Stimulated activated CD4-positive, alpha-beta T cell treated with anti-CD3 and anti-CD28 coated beads, Interleukin-4, amount 100 ng/mL, for 4 hours (primary cell): Measurements from ENCODE around the gene NKIRAS2.
"Not testable (repeated sequence)": the region's sequence is repeated elsewhere in the genome, so short reads cannot be mapped to it uniquely, and the experiment has no call there.

Experiments used
- DNase-seq, 2 experiments: peaks; one replicate each; pipeline ENCODE4 v3.0.0-alpha.2; 2020

The NKIRAS2 gene

DNA sequence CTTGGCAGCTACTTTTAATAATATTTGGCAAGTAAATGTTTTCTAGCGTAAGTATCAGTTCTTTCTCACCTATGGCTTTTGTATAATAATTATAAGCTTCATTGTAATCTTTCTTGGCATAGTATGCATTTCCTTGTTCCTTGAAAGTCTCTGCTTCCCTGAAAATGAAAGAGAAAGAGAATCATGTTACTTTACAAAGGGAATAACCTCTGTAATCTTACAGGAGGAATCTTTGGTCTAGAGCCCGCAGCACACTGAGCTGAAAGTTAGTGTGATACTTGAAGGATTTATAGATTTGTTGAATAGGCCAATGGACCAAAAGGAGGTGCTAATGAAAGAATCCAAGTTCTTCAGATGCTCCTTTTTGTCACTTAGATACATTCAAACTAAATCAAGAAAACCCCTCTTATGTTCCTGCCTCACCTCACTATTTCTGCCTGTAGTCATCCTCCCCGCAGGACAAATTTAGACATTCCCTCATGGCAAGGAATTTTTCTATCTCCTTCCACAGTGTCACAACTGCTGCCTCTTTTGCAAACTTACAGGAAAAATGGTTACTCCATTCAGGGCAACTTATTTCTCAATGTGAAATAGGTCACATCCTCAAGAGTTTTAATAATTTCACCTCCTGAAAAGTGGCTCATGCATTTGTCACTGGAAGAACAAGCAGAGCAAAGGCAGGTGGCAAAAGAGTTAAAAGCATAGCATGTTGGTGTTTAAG, 19.3 kb upstream of the NKIRAS2 start:
- no peak for DNase-seq

DNA sequence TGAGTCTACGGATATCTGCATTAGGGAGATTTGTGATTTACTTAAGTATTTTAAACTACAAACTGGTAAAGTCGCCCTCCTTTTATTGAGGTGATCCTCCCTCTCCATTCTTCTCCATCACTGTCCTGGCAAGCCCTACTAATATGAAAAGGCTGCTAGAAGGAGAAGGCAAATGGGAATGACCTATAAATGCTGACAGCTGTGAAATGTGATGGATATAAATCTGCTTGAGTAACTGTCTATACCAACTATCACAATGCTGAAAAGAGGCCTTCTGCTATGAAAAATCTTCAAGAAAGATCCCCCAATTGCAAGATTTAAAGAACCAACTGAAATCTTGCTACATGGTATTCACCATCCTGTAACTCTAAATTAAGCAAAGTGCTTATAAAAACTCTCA, 18.2 kb upstream of the NKIRAS2 start:
- no peak for DNase-seq

DNA sequence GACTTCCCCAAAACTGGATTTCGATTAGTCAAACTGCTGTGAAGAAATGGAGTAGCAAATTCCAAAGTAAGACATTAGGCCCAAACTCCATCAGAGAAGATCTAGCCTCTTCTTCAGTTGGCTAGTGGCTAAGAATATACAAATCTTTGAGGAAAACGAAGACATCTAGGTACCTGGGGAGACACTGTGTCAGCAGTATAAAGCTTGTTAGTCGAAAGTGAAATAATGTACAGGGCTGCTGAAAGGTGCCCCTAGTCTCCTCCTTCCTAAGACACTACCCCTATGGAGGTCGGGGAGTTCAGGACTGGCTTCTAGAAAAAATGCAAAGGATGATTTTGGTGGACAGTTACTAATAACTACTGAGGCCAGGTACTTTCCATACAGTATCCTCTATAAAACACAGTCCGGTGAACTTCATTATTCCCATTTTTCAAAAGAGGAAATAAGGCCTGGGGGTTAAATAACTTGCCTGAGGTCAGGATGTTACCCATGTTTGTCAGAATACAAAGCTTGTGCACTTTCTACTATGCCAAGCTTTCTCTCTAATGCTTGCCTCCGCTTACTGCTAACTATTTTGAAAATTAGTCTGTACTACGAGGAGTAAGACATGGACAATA, 17.6 kb upstream of the NKIRAS2 start:
- no peak for DNase-seq

DNA sequence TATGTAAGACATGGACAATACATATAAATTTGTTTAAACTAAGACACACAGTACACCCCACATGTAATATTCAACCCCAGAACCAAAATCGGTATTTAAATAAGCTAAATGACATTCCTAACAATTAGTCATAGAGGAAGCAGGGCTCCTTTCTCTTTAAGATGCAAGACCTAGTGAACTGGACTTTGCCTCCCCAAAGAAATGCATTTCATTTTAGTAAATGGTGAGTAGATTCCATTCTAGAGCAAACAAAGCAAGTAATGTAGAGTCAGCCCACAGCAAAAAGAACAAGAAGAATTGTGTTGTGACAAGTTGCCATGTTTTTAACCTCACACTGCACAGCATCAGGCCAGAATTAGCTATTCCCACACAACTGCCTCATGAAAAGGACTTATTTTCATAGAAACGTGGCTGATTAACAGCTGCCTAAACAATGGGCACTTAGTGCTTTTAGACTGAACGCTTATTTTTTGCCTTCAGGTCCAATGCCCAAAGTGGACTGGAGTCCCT, 17.0 kb upstream of the NKIRAS2 start:
- no peak for DNase-seq

DNA sequence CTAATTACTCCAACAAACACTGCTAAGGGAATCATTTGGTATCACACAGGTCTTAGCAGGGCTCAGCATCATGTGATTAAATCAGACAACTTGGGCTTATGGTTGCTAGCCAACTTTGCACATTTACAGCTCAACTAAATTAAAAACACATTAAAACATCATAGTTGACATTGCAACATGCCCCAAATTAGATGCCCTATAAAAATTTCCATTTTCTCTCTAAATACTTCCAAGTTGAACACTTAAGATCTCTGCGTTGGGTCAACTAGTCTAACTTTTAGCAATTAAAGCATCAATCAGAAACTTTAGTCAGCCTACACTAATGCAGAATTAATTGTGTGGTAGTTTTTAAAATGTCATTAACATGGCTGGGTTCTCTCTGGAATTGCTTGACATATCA, 14.7 kb upstream of the NKIRAS2 start:
- no peak for DNase-seq

DNA sequence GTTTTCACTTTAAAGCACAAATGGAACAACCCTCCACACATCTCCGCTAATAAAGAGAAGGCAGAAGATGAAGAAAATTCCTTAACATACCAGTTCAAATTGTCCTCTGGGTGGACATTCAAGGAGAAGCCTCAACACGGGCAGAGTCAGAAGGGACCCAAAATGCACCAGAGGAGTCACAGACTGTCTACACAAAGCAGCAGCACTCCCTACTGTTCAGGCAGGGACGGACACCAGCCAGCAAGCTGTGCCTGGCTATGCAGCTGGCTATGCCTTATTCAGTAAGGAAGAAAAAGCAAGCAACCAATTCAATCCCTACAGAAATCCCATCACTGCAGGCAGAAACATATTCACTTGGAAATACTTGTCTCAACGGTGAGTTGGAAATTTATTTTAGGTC, 10.7 kb upstream of the NKIRAS2 start:
- no peak for DNase-seq

DNA sequence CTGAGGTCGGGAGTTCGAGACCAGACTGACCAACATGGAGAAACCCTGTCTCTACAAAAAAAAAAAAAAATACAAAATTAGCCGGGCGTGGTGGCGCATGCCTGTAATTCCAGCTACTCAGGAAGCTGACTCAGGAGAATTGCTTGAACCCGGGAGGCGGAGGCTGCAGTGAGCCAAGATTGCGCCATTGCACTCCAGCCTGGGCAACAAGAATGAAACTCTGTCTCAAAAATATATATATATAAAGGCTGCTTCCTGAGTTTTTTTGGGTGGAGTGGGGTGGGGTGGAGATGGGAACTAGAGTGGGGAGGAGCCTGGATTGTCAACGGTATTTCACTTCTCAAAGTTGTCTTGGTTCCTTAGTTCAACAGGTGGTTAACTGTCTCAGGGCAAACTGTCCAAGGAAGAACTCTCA, 9.6 kb upstream of the NKIRAS2 start:
- DNase-seq = not testable (repeated sequence)

DNA sequence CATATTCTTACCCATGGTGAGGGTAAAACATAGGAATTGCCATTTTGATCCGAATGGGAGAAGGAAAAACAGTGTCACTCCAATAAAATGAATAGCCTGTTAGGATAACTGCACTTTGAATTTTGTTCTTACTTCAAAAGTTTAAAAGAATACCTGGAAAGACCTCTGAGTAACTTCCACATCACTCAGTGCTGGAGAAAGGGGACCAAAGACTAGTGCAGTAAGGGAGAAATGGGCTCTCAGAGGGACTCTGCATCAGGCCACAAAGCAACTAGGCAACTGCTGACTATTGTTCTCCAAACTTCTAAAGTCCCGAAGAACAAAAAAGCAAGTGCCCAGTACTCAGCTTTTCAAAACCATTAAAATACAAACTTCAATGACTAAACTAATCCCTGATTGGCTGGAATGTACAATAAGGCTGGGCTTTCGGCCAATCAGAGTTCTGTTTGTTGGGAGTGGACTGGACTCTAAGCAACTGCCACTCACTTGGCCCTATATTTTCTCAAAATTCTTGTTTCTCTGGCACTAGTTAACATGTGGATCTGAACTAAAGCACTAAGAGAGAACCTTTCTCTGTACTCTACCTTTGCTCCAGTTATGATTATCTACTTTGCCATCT, 8.9 kb upstream of the NKIRAS2 start:
- no peak for DNase-seq

DNA sequence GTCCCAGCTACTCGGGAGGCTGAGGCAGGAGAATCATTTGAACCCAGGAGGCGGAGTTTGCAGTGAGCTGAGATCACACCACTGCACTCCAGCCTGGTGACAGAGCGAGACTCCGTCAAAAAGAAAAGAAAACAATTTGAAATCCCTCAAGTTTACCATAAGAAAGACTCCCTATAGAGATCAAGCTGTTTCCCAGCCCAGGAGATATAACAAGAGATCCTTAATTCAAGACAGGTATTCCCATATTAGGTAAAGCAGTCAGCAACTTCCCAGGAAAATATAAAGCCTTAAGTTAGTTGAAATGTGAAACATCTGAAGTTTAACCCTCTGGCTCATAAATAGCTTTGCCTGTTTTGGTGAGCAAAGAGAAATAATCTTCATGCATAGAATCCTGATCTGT, 7.5 kb upstream of the NKIRAS2 start:
- not testable (repeated sequence) for DNase-seq

DNA sequence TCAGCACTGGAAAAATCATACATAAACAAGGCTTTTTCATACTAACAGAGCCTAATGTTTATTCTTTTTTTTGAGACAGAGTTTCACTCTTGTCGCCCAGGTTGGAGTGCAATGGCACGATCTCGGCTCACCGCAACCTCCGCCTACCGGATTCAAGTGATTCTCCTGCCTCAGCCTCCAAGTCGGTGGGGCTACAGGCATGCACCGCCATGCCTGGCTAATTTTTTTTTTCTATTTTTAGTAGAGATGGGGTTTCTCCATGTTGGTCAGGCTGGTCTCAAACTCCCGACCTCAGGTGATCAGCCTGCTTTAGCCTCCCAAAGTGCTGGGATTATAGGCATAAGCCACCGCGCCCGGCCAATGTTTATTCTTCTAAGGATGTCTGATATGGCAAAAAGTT, 6.2 kb upstream of the NKIRAS2 start:
- not testable (repeated sequence) for DNase-seq

DNA sequence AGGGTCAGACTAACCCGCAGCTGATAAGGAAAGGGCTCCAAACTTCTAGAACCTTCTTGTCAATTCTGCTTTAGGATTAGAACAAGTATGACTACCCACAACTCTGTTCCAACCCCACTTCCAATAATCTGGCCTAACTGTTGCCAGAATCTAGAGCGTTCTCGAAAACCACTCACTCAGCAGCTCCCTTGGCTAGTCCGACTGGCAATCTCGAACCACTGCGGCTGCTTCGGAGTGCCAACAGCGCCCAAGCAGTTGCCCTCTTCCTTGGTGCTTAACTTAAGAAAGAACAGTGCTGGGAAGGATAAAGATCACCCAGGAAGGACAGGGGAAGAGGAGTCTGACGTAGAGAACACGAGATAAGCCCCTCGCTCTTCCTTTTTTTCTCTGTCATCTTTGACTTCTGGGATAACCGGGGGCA, 3.5 kb upstream of the NKIRAS2 start:
- DNase-seq = no peak

DNA sequence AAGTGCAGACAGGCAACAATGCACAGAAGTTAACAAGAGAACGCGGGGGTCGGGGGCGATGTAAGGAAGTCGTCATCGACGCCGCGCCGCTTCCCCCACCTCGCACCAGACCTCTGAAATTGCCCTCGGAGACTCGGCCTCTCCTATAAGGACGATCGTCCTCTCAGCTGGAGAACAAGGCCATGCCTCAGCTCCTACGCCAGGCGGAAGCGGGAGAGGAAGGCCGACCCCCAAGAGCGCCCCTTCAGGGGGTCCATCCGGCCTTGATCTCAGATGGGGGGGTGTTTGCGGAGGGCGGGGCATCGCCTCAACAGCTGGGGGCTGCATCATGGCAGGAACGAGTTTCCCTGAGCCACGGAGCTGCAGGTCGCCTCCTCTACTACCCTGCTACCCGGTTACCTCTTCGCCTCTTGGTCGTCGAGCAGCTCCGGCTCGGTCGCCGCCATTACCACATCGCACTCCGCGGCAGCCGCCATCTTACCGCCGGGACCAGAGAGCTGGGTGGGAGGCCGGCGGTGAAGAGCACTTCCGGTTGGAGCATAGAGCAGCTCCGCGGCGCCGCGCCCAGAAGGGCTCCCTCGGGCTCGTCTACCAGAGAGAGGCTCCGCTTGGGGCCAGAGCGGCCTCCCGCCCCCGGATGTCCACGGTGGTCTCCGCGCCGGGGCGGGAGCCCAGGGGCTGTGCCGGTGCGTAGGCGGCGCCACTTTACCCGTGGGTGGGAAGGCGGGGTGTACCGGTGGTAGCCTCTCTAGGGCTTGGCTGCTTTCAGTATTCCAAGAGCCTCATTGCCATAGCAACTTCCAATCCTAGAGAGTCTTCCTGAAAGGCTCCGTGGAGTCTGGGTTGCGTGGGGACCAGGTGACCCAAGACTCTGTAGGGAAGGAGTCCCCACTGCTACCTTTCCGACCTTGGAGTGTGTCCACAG, 2.7 kb upstream of the NKIRAS2 start, which contains the start of gene DNAJC7:
Gene DNAJC7, minus strand, starts transcription at position 499 of the 925 bp plus-strand sequence. Its CDS starts 23 bp downstream, at position 476.
- DNase-seq = peak; percentile 85 to 90

DNA sequence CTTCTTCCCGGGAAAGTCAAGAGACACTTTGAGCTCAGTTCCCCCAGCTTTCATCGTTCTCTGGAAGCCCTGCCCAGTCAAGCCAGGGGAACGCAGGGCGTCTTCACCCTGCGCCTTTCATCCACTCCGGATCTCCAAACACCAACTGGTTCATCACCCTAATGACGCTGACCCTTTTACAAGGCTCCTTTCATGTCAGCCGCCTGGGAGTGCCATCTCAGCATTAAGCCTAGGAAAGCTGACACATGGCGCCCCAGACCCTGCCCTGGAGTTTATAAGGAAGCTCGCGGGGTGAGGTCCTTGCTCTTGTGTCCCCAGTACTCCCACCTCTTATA, 2.1 kb upstream of the NKIRAS2 start:
- no peak for DNase-seq

DNA sequence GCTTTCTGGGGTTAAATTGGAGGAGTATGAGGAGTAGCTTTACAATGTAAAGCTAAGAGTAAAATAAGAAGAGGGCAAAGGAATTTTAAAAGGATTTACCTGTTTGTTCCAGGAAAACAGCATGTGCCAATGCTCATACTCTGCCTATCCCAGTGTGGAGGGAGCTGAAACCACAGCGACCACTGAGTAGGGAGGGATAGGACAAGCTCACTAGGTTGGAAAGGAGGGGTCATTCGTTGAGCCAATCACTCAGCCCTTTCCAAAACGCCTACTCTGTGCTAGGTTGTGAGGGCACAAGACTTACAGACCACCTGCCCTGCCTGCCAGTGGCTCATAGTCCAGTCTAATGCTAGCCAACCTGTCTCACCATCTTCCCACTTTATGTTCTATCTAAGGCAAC, 1.6 kb upstream of the NKIRAS2 start:
- DNase-seq = no peak

DNA sequence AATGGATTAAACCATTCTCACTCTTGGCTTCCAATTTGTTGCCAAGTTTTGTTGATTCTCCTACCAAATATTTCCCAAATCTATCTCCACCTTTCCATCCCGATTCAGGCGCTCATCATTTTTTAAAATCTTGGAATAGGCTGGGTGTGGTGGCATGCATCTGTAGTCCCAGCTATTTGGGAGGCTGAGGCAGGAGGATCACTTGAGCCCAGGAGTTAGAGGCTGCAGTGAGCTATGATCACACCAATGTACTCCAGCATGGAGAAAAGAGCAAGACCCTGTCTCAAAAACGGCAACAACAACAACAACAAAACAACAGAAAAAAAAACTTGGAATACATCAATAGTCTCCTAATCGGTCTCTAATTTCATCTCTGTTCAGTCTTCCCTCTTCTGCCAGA, 902 bp upstream of the NKIRAS2 start:
- DNase-seq = no peak

DNA sequence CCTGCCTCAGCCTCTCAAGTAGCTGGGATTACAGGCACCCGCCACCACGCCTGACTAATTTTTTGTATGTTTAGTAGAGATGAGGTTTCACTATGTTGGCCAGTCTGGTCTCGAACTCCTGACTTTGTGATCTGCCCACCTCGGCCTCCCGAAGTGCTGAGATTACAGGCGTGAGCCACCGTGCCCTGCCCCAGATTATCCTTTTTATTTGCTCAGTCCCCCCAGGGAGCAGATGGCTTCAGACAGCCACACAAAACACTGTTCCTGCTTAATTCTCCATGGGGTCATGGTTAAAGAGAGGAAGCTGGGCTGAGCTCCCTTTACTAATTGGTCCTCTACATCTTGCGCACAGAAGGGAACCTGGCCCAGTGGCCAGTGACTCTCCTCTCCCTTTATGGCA, 955 bp downstream of the NKIRAS2 start:
- DNase-seq = not testable (repeated sequence)

DNA sequence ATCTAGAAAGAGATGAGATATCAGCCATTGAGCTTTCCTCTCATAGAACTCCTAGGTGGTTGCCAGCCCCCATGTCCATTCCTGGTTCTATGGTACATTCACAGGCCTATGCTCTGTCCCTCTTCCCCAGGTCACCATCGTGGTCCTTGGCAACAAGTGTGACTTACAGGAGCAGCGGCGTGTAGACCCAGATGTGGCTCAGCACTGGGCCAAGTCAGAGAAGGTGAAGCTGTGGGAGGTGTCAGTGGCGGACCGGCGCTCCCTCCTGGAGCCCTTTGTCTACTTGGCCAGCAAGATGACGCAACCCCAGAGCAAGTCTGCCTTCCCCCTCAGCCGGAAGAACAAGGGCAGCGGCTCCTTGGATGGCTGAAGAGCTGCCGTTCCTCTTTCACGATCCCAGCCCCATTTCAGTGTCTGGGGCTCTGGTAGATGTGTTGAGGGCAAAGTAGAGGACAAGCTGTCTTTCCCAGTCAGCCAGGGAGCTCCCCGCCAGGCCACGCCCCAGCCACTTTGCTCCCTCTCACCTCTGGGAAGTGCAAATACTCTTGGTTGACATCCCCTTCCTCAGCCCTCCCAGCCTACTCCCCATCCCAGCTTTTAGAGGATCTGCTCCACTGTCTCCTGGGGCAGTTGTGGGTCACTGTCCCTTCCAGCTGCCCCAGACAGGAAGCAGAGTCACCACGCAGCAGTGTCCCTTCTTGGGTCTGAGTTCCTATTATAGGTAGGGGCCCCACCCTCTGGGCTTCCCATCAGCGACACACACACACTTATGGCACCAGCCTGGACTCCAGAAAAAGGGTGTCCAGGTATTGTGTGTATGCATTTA, 3.8 kb downstream of the NKIRAS2 start:
- DNase-seq = no peak

DNA sequence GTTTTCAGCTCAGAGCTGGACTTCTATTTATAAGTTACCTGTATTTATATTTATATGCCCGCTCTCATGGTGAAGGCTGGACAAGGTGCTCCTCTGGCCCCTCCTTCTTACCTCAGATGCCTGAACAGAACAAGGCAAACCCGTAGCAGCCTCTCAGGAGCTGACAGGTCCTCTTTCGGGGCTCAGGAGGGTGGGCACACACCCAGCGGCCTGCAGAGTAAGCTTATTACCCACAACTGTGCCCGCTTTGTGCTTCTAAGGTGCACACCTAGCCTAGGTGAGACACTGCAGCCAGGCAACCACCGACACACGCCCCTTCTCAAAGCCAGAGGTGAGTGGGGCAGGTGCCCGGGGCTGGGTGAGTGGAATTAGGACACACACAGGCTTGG, 5.3 kb downstream of the NKIRAS2 start:
- no peak for DNase-seq

DNA sequence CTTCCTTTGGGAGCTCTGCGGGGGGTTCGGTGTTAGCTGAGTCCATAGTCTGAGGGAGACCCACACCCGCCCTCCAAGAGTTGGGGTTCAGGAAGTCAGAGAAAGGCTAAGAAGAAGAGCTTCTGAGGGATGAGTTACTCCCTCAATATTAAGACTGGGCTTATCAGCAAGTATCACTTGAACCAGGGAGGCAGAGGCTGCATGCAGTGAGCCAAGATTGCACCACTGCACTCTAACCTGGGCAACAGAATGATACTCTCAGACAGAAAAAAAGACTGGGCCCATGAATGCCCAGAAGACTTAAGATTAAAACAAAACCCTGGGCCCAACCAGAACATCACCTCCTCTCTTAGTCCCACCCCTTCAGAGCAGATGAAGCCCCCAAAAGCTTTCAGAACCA, 6.0 kb downstream of the NKIRAS2 start:
- no peak for DNase-seq

DNA sequence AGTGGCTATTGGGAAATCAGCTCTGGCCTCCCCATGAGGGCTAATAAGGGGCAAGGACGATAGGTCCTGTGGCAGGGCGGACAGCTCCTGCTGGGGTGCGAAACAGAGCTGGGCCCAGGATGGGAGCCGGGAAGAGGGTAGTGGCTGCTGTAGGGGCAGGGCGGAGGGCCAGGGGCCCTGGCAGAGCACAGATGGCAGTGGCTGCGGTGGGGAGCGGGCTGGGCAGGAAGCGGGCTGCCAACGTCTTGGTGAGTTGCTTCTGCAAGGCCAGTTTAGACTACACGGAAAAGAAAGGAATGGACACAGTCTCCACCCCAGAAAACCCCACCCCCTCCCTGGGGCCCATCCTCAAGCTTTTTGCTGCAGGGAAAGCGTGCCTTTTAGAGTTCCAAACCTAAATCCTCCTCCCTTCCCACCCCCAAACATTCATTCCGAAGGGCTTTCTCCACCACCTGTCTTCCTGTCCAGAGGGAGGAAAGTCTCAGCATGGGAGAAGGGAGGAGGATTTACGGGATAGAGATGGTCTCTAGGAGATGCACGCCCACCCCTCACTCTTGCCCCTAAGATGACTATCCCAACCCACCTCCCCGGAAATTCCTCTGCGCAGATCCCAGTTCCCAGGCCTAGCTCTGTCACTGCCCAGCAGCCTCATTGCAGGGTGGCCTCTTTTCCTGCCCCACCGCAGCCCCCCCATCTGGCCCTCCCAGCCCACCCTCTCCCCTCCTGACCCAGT, 7.1 kb downstream of the NKIRAS2 start:
- DNase-seq = no peak

DNA sequence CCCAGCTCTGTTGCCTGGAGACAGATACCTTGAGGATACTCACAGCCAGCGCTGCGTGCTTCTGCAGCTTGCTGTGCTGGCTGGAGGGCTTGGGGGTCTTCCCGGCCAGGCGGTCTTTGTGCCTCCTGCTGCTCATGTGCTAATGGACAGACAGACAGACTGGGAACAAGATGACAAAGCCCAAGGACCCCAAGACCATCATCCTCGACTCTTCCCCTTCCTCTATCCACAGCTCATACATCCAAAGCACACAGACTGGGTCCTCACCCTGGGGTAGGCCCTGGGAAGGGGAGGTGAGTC, 7.7 kb downstream of the NKIRAS2 start:
- DNase-seq = no peak
